Measurements from ENCODE around the gene SHANK2.

DNA sequence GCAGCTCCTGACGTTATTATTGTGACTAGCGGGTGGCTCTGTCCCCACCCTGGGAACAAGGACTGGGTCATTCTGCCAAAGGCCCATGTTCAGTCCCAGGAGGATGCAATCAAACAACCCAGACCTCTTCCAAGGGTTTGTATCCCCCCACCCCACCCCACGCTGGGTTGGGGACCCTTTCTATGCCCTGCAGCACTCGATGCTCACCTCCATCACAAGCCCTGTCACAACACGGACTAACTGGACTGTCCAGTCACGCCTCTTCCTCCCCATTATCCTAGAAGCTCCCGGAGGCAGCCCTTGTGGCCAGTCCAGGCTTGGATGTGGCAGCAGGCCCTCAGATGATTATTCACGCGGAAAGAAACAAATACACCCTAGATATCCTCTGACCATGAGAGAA lies 3.7 kb downstream of the SHANK2 start:
- TF ChIP-seq, protein P1, sequence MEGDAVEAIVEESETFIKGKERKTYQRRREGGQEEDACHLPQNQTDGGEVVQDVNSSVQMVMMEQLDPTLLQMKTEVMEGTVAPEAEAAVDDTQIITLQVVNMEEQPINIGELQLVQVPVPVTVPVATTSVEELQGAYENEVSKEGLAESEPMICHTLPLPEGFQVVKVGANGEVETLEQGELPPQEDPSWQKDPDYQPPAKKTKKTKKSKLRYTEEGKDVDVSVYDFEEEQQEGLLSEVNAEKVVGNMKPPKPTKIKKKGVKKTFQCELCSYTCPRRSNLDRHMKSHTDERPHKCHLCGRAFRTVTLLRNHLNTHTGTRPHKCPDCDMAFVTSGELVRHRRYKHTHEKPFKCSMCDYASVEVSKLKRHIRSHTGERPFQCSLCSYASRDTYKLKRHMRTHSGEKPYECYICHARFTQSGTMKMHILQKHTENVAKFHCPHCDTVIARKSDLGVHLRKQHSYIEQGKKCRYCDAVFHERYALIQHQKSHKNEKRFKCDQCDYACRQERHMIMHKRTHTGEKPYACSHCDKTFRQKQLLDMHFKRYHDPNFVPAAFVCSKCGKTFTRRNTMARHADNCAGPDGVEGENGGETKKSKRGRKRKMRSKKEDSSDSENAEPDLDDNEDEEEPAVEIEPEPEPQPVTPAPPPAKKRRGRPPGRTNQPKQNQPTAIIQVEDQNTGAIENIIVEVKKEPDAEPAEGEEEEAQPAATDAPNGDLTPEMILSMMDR (conservative IDR thresholded peaks at IDR 0.05): no peak
- no peak for TF ChIP-seq ZFX (IDR thresholded peaks at IDR 0.05)

Data from C4-2B (cell line).